Activated naive CD4-positive, alpha-beta T cell treated with anti-CD3 and anti-CD28 coated beads, Interleukin-2, amount 50 U/mL, for 24 hours (primary cell): ENCODE data around the gene ELP5.

ENCODE experiments used
- H3K27ac Mint-ChIP-seq: one replicate; pipeline ENCODE4 v1.8.0; 2021; ENCODE audit warnings: mild to moderate bottlenecking, mixed read lengths
- H3K27me3 Mint-ChIP-seq: one replicate; pipeline ENCODE4 v1.8.0; 2021; ENCODE audit warnings: mixed read lengths
- H3K36me3 Mint-ChIP-seq: one replicate; pipeline ENCODE4 v1.8.0; 2021; ENCODE audit warnings: mixed read lengths
- H3K4me1 Mint-ChIP-seq: one replicate; pipeline ENCODE4 v1.8.0; 2021; ENCODE audit warnings: mixed read lengths
- H3K4me3 Mint-ChIP-seq: one replicate; pipeline ENCODE4 v1.8.0; 2021; ENCODE audit warnings: mild to moderate bottlenecking, mixed read lengths
- H3K9me3 Mint-ChIP-seq: one replicate; pipeline ENCODE4 v1.8.0; 2021; ENCODE audit warnings: mixed read lengths

The ELP5 gene

GRCh38 chr17:7295230-7296180 lies 43.5 kb downstream of the ELP5 start:
- Mint-ChIP-seq H3K9me3 (no peaks in the 10 kb centered on the region), H3K36me3 (no peaks in the 10 kb centered on the region), H3K27ac (peak overlapping the region; percentile 51), H3K27me3 (peaks cover 8% of the 10 kb centered on the region), H3K4me3 (peak overlapping the region; percentile 84), H3K4me1 (peaks cover 20% of the 10 kb centered on the region)

DNA sequence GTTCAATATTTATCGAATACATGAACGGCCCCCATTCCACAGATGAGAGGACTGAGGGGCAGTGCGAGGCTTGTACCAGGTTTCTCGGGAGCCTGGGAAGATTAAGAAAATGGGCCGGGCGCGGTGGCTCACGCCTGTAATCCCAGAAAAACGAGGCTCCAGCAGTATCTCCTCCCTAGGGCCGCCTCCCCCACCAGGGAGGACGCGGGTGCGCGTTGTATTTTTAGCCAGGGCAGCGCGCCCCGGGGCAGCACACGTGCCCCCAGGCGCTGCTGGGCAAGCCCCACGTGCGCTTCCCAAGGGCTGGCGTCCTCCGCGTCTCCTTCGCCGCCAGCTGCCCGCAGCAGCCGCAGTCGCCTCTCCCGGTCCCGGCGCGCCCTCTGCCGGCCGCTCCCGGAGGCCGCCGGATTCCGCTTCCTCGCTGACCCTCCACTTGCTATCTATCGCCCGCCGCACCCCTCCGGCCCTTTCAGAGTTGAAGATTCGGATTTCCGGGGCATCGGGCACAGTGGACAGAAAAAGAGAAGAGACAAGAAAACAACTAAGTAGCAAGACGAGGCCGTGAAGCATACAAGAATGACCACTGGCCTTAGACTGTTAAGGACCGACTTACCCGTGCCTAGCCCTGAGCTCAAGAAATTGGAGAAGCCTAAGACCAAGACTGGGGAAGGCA lies 44.3 kb downstream of the ELP5 start:
- H3K27ac Mint-ChIP-seq: peak overlapping the region; percentile 51
- H3K27me3 Mint-ChIP-seq: peaks cover 8% of the 10 kb centered on the region
- no peaks in the 10 kb centered on the region for H3K9me3 Mint-ChIP-seq
- H3K36me3 Mint-ChIP-seq: no peaks in the 10 kb centered on the region
- H3K4me3 Mint-ChIP-seq: peak overlapping the region; percentile 84
- peaks cover 20% of the 10 kb centered on the region for H3K4me1 Mint-ChIP-seq

GRCh38 chr17:7304179-7304578 lies 52.2 kb downstream of the ELP5 start:
- H3K36me3 Mint-ChIP-seq: peaks cover 6% of the 10 kb centered on the region
- H3K27me3 Mint-ChIP-seq: no peaks in the 10 kb centered on the region
- H3K9me3 Mint-ChIP-seq: no peaks in the 10 kb centered on the region
- peaks cover 2% of the 10 kb centered on the region for H3K4me1 Mint-ChIP-seq
- H3K27ac Mint-ChIP-seq: peak overlapping the region; percentile 62
- H3K4me3 Mint-ChIP-seq: no peak overlapping the region

GRCh38 chr17:7306911-7307685 lies 55.1 kb downstream of the ELP5 start, which contains the start of gene EIF5A:
Gene EIF5A, plus strand, starts transcription at chr17:7307628. Its CDS starts 2,008 bp downstream, at chr17:7309636.
- no peaks in the 10 kb centered on the region for H3K27me3 Mint-ChIP-seq
- peaks cover 27% of the 10 kb centered on the region for H3K36me3 Mint-ChIP-seq

GRCh38 chr17:7307686-7308624 lies 55.9 kb downstream of the ELP5 start:
- Mint-ChIP-seq H3K9me3 (no peaks in the 10 kb centered on the region), H3K36me3 (peaks cover 33% of the 10 kb centered on the region), H3K4me3 (peak overlapping the region; percentile 94), H3K27ac (peak overlapping the region; percentile 99), H3K4me1 (peaks cover 37% of the 10 kb centered on the region), H3K27me3 (no peaks in the 10 kb centered on the region)

More at GRCh38 chr17:7306911-7307685, 55.1 kb downstream of the ELP5 start, which contains the start of gene EIF5A:
- H3K4me3 Mint-ChIP-seq: peak within 1 kb of the TSS; percentile 94
- H3K9me3 Mint-ChIP-seq: no peaks in the 10 kb centered on the region
- H3K27ac Mint-ChIP-seq: peak within 1 kb of the TSS; percentile 99
- peaks cover 29% of the 10 kb centered on the region for H3K4me1 Mint-ChIP-seq

DNA sequence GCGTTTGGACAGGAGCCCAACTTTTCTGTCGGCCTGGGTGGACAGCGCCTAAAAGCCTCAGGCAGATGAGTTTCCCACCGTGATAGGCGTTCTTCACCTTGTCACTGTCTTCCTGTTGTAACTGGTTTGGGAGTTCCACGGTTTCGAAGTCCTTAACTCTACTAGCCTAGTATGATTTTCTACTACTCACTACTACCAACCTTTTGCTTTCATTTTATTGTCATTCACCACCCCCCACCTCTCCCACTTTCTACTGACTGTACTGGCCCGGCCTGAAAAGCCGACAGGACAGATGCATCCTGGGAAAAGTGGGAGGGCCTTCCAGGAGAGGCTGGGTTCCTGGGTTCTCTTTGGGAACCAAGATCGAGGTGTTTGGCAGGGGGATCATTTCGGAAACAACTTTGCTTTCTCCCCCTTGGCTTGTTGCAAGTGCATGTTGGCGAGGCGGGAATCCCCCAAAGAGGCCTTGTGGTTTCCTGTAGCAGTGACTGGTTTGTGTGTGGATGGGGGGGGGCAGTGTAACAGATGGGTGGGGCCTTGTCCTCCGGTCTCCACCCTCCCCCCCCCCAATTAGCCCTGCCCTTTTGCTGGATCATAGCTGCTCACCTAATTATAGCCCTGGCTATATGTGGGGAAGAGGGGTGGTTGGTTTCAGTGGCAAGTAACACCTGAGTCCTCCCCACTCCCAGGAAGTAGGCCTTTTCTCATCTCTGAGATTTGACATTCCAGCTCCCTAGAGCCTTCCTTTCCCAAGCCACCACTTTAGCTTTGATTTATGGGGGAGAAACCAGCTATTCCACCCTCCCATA lies 56.8 kb downstream of the ELP5 start:
- H3K36me3 Mint-ChIP-seq: peaks cover 37% of the 10 kb centered on the region

More for the DNA sequence above, 56.8 kb downstream of the ELP5 start:
- Mint-ChIP-seq H3K9me3 (no peaks in the 10 kb centered on the region), H3K4me3 (peak overlapping the region; percentile 94), H3K27ac (peak overlapping the region; percentile 95), H3K4me1 (peaks cover 46% of the 10 kb centered on the region), H3K27me3 (no peaks in the 10 kb centered on the region)
